ENCODE results near the gene TEX38.
"Not testable (repeated sequence)": the region's sequence is repeated elsewhere in the genome, so short reads cannot be mapped to it uniquely, and the experiment has no call there.

TEX38 gene

GRCh38 chr1:46689897-46690296 is 18.2 kb downstream of the TEX38 start:
- DNase-seq = no peak

- no peak for DNase-seq
These were observed 19.3 kb downstream of the TEX38 start for GRCh38 chr1:46690931-46691421.

GRCh38 chr1:46691997-46692790 is 20.5 kb downstream of the TEX38 start:
- DNase-seq = no peak

GRCh38 chr1:46692811-46693770 is 21.4 kb downstream of the TEX38 start:
- no peak for DNase-seq

- not testable (repeated sequence) for DNase-seq
These were observed 23.0 kb downstream of the TEX38 start for GRCh38 chr1:46694676-46695075.

GRCh38 chr1:46697053-46697452 is 25.4 kb downstream of the TEX38 start:
- DNase-seq = no peak

GRCh38 chr1:46699666-46700065 is 28.0 kb downstream of the TEX38 start:
- peak; percentile 74 to 77 for DNase-seq

- DNase-seq = no peak
These were observed 32.4 kb downstream of the TEX38 start for GRCh38 chr1:46703927-46704641.

- DNase-seq = no peak
These were observed 33.8 kb downstream of the TEX38 start for GRCh38 chr1:46705408-46705807.

GRCh38 chr1:46708121-46708520 is 36.5 kb downstream of the TEX38 start:
- DNase-seq = no peak

GRCh38 chr1:46714976-46715375 is 43.3 kb downstream of the TEX38 start:
- no peak for DNase-seq

- no peak for DNase-seq
These were observed 46.0 kb downstream of the TEX38 start for GRCh38 chr1:46717654-46718053.

- peak in 1 of 2 experiments; percentile 8 for DNase-seq
These were observed 46.7 kb downstream of the TEX38 start for GRCh38 chr1:46718340-46718726.

- peak; percentile 88 to 91 for DNase-seq
These were observed 47.3 kb downstream of the TEX38 start, which contains the start of gene EFCAB14 for GRCh38 chr1:46718727-46719622. EFCAB14 (minus strand) TSS chr1:46719114; CDS start chr1:46718087, 1,027 bp downstream.

GRCh38 chr1:46719689-46720088 is 48.0 kb downstream of the TEX38 start:
- no peak for DNase-seq

GRCh38 chr1:46720319-46720718 is 48.7 kb downstream of the TEX38 start:
- DNase-seq = not testable (repeated sequence)

GRCh38 chr1:46721204-46721603 is 49.5 kb downstream of the TEX38 start:
- no peak for DNase-seq

GRCh38 chr1:46721686-46722205 is 50.1 kb downstream of the TEX38 start:
- no peak for DNase-seq

Measured in Kasumi-1 (cell line).